SIG-M5 (cell line): ENCODE results near the gene BRF1.

Experiments used
- DNase-seq: peaks from one replicate; lab custom pipeline; 2025; lab: John Stamatoyannopoulos, UW

Gene BRF1

DNA sequence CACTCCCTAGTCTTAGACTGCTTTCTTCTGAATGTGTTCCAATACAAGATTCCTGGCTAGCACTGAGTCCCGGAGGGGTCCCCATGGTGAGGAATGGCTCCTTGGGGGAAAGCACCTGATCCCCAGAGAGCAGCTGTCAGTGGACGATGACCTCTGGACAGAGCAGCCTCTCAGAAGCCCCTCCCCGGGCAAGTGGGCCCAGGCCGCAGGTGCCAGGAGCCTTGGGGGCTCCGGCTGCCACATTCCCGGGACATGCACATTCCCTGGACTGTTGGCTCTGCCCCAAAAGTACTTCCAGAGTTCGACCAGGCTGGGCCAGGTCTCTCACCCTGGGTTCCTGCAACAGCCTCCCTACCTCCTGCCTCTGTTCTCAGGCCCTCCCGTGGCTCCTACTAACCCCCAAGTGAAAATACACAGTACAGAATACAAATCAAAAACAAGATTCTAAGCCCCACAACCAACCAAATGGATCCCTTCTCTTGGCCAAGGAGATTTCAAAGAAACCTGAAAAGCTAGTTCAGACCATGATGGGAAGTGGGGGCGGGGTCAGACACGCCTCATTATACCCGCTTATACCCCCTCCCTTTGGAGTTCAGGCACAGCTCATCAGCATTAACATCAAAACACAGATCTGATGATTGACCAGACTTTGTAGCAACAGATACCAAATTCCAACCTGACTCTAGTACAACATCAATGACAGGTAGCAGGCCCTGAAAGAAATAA is 75.8 kb downstream of the BRF1 start:
- DNase-seq, result no peak

DNA sequence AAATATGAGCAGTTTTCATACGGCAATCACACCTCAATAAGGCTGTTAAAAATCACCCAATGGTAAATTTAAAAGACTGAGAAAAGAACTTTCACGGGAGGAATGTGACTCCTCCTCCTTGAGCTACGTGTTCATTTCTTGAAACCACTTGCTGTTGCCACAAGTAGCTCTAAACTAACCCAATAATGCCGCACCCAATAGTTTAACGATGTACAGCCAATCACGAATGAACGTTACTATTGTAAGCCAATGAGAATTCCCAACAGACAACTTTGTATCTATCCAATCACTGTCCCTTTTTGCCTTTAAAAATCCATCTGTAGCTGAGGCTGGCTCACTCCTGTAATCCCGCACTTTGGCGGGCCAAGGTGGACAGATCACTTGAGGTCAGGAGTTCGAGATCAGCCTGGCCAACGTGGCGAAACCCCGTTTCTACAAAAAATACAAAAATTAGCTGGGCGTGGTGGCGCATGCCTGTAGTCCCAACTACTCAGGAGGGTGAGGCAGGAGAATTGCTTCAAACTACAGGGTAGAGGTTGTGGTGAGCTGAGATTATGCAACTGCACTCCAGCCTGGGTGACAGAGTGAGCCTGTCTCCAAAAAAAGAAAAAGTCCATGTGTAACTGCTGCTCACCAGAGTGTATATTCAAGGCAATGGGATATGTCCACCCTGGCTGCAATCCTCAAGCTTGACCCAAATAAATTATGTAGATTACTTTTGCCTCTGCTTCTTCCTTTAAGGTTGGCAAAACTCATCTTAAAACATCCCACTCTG is 76.8 kb downstream of the BRF1 start:
- DNase-seq, result no peak

GRCh38 chr14:105223260-105223659 is 77.5 kb downstream of the BRF1 start:
- DNase-seq, result no peak

GRCh38 chr14:105221598-105222178 is 79.1 kb downstream of the BRF1 start:
- DNase-seq, result no peak

DNA sequence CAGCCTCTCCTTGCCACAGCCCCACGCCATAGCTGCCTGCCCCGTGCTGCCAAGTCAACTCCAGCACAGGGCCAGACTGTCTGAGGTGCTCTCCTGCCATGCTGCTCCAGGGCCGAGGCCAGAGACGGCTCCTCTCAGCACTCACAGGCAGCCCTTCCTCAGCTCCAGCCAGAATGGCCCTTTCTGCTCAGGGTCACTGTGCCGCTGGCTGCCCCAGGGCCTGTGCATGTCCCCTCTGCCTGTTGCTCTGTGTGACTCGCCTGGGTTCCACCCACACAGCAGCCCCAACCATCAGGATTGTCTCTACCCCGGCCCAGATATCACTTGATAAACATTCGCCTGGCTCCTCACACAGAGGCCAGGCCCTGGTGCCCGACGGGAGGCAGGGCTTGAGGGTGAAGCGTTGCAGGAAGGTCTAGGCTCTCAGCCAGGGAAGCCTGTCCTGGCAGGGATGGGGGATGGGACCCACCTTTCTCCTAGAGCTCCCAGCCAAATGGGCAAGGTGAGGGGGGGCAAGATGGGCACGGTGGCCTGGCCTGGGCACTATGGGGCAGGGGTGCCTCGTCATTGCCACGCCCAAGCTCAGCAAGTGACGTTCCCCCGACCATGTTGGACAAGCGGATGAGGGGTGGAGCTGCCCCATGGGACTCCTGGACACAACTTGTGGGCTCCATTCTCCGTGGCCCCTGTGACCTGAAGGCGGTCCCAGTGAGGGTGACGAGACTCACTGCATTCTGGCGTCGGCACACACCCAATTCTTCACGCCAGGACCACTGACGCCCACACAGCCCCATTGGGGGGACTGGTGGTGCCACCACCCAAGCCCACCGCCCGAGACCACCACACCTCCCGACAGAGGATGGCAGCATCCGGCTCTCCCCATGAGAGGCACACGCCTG is 79.9 kb downstream of the BRF1 start:
- no peak for DNase-seq

DNA sequence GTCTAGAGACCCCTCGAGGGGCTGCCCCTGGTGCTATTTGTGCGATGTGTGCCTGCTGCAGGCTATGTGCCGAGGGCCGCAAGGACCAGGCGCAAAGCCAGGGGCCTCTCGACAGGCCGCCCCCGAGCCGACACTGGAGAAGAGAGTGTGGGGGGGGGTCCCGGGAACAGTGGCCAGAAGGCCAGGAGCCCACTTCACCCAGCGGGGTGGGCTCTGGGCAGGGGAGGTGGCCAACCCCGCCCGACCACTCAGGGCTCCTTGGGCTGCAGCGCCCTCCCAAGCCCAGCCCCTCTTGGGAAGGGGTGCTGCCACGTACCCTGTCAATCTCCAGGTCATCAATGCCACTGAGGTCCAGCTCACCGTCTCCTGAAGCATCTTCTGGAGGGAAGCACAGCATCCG is 81.0 kb downstream of the BRF1 start:
- no peak for DNase-seq

- DNase-seq, result no peak
Observed at GRCh38 chr14:105219043-105219612, 81.7 kb downstream of the BRF1 start.

GRCh38 chr14:105218611-105219010 is 82.2 kb downstream of the BRF1 start:
- no peak for DNase-seq

- DNase-seq, result no peak
Observed at GRCh38 chr14:105217774-105218173, 83.0 kb downstream of the BRF1 start.

DNA sequence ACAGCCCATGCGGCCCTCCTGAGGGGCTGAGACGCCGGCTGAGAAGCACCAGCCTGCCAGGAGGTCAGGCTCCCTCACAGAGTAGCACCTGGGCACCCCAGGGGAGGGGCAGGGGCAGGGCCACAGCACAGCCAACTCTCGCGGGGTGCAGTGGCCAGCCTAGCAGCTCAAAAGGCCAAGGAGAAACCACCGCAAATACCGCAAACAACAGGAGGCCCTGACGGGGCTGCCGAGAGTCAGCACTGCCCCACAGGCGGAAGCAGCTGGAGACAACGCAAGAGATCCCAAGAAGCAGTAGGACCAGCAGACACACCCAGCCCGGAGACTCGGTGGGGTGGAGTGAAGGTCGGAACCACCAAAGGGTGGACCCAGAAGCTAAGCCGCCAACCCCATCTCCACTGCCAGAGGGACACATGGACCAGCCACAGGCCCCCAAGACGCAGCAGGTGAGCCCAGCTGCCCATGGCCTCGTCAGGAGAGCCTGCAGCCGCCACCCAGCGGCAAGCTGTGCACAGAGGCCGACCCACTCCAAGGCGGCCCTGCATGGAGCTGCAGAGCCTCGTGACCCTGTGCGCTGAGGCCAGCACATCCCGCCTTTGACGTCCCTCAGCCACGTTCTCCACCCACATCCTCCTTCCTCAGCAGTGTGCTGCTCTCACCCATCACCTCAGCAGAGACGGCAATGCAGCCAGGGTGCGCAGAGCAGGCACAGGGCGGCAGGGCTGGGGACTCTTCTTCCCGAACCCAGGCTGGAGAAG is 84.1 kb downstream of the BRF1 start:
- DNase-seq, result no peak

- DNase-seq, result no peak
Observed at GRCh38 chr14:105215602-105216001, 85.2 kb downstream of the BRF1 start.

DNA sequence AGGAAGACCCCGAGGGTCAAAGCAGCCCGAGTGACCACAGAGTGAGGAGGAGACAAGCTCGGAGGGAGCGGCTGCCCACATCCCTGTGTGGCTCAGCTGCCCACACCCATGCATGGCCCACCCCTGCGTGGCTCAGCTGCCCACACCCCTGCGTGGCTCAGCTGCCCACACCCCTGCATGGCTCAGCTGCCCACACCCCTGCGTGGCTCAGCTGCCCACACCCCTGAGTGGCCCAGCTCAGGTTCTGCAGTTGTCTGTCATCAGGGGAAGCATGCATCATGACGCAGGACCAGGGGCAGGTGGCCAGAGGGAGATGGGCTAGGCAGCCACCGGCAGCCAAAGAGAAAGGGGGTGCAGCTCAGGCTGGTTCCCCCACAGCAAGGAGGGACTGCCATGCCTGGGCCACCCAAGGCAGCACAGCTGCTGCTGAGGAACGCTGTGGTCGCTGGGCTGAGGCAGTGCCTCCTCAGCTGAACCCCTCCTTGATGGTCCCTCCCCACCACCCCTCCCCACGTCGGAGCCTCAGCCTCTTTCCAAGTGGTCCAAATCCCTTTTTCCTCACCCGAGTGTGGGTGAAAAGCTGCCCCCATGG is 86.4 kb downstream of the BRF1 start:
- no peak for DNase-seq

DNA sequence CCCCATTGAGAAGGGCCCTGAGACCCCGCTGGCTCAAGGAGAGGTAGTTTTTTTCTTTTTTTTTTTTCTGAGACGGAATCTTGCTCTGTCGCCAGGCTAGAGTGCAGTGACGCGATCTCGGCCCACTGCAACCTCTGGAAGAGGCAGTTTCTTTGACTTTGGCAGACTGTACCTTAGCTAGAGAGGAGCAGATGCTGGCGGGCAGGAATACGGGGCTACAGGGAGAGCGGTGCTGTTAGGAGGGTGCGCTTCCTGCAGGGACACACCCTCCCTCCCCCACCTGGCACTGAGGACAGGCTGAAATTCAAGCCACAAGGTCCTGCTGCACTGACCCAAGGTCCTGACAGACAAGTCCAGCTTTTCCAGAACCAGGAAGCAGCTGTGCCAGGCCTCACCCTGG is 87.4 kb downstream of the BRF1 start:
- no peak for DNase-seq

DNA sequence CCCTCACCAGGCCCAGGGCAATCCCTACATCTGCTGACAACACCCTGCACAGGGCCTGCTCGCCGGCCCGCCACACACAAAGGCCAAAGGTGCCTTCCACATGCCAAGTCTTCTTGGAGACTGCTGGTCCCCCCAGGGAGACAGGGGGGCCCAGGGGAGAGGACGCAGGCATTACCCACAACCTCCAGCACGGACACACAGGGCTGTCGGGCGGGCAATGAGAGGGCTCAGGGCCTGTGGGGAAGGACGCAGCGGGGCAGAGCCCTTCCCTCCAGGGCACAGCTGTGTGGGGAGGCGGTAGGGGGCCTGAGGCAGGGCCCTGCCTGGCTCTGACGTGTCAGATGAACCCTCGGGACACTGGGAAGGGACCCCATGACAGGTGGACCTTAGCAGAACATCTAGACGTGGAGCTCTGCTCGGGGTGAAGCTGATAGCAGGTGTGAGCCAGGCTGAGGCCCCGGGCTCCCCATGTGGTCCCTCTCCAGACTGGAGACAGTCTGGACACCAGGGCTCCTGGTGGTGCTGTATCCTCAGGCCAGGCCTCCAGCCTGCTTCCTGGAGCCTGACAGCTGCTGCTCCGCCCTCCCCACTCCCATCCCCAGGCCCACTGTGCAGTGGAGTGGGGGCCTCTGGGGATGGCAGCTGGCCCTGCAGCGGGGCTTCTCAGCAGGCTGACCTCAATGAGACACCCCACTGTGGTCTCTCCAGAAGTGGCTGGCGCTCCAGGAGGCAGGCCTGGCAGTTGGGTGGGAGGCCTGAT is 88.1 kb downstream of the BRF1 start:
- DNase-seq, result no peak

DNA sequence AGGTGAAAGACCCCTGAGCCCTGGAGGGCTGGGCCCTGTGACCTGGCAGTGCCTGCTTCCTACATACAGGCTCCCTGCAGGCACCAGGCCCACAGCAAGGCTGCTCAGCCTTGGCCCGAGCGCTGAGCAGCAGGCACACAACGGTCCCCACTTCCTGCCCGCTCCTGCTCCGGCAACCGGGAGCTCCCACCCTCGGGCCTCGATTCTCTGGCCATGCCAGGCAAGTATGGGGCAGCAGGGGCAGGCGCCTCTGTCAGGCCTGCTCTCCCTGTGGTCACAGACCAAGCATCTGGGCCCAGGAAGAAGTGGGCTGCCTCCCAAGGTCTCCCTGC is 89.1 kb downstream of the BRF1 start:
- DNase-seq, result no peak

DNA sequence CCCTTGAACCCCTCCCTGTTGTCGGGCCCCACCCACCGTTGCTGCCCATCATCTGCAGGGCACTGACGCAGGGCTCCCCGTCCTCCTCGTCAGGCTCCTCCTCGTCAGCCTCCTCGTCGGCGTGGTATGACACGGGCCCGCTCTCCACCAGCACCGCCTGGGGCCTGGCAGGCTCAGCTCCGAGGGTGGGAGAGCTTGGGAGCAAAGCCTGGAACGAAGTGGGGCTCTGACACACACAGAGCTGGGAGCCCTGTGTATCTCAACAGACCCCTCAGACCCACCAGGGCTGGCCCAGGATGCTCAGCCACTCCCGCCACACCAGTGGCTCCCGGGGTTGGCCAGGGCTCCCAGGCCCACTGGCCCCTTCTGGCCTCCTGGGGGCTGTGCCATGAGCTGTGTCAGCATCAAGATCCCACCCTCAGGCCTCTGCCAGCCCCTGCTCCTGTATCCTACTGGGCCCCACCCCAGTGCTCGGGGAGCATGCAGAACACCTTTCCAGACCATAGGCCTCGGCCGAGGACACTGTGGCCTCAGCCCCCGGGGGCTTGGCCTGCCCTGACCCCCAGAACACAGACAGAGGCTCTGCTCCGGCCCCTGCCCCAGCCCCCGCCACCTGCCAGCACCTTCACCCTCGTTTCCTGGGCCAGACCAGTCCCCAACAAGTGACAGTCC is 89.6 kb downstream of the BRF1 start:
- no peak for DNase-seq

- no peak for DNase-seq
Observed at GRCh38 chr14:105210266-105211025, 90.4 kb downstream of the BRF1 start.

GRCh38 chr14:105209646-105210045 is 91.2 kb downstream of the BRF1 start:
- DNase-seq, result no peak

DNA sequence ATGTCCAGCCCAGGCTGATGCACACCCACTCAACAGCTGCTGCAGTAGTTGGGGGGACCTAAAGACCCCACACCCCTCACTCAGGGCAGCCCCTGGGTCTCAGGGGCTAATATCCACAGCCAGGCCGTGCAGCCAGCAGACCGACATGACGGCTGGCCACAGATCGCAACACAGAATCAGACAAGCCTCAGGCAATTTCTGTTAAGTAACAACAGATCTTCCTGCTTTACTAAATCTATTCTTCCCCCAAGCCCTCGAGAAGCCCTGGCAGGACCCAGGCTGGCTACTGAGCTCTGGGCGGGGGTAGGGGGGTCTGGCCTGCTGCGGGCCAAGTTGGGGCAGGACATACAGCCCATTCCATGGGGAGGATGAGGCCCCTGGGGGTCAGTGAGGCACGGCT is 91.7 kb downstream of the BRF1 start:
- no peak for DNase-seq
